Type B pancreatic cell (in vitro differentiated cells): ENCODE measurements around the gene ERC2. TPM values are rescaled to one million over a fixed set of nuclear protein-coding genes. Genes with fewer than 3 reads are reported as not detected.

Experiments used
- DNase-seq: peaks from one replicate; pipeline ENCODE4 v3.0.0; 2021; ENCODE audit warnings: mixed read lengths; ENCODE audit not compliant: unreplicated experiment; ENCODE audit errors: extremely low spot score
- H3K27ac Mint-ChIP-seq: 2 replicates; pipeline ENCODE4 v1.8.0; 2021; ENCODE audit warnings: mild to moderate bottlenecking, mixed read lengths
- H3K27me3 Mint-ChIP-seq: 2 replicates; pipeline ENCODE4 v1.8.0; 2021; ENCODE audit warnings: mixed read lengths
- H3K36me3 Mint-ChIP-seq: 2 replicates; pipeline ENCODE4 v1.8.0; 2021; ENCODE audit warnings: mixed read lengths
- H3K4me1 Mint-ChIP-seq: one replicate; pipeline ENCODE4 v1.8.0; 2021; ENCODE audit warnings: mixed read lengths; ENCODE audit not compliant: unreplicated experiment
- H3K4me3 Mint-ChIP-seq: 2 replicates; pipeline ENCODE4 v1.8.0; 2021; ENCODE audit warnings: mild to moderate bottlenecking, mixed read lengths
- H3K9me3 Mint-ChIP-seq: 2 replicates; pipeline ENCODE4 v1.8.0; 2021; ENCODE audit warnings: mixed read lengths
- total RNA-seq: library from RNA; stranded (reverse); gene quantifications from 2 replicates; pipeline ENCODE4 v1.2.1, GENCODE V29; 2021; ENCODE audit warnings: low replicate concordance
- TF ChIP-seq, protein P1 (sequence below): fragments of 200-600 bp; sonication (generic); conservative IDR thresholded peaks from 2 replicates; pipeline ENCODE4 v1.5.0; 2021; ENCODE audit warnings: antibody characterized with exemption, mild to moderate bottlenecking

Gene ERC2
- total RNA-seq, 1 donor from 2014 or later = 6.1 TPM

- H3K4me1 Mint-ChIP-seq = peaks cover 33% of the 10 kb centered on the region
- no peak for DNase-seq
- no peaks in the 10 kb centered on the region for H3K9me3 Mint-ChIP-seq
- no peak overlapping the region for H3K4me3 Mint-ChIP-seq
- no peak overlapping the region for H3K27ac Mint-ChIP-seq
- TF ChIP-seq, protein P1, sequence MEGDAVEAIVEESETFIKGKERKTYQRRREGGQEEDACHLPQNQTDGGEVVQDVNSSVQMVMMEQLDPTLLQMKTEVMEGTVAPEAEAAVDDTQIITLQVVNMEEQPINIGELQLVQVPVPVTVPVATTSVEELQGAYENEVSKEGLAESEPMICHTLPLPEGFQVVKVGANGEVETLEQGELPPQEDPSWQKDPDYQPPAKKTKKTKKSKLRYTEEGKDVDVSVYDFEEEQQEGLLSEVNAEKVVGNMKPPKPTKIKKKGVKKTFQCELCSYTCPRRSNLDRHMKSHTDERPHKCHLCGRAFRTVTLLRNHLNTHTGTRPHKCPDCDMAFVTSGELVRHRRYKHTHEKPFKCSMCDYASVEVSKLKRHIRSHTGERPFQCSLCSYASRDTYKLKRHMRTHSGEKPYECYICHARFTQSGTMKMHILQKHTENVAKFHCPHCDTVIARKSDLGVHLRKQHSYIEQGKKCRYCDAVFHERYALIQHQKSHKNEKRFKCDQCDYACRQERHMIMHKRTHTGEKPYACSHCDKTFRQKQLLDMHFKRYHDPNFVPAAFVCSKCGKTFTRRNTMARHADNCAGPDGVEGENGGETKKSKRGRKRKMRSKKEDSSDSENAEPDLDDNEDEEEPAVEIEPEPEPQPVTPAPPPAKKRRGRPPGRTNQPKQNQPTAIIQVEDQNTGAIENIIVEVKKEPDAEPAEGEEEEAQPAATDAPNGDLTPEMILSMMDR = no peak
- H3K27me3 Mint-ChIP-seq = peaks cover 22% of the 10 kb centered on the region
- peaks cover 4% of the 10 kb centered on the region for H3K36me3 Mint-ChIP-seq
These were observed 715.4 kb downstream of the ERC2 start for GRCh38 chr3:55752911-55753310.

- no peaks in the 10 kb centered on the region for H3K9me3 Mint-ChIP-seq
- DNase-seq = no peak
- TF ChIP-seq, protein P1 = no peak
- no peak overlapping the region for H3K27ac Mint-ChIP-seq
- H3K4me1 Mint-ChIP-seq = peaks cover 36% of the 10 kb centered on the region
- peaks cover 25% of the 10 kb centered on the region for H3K27me3 Mint-ChIP-seq
- peaks cover 4% of the 10 kb centered on the region for H3K36me3 Mint-ChIP-seq
- H3K4me3 Mint-ChIP-seq = no peak overlapping the region
These were observed 716.5 kb downstream of the ERC2 start for GRCh38 chr3:55751730-55752129.

- H3K4me3 Mint-ChIP-seq = no peak overlapping the region
- no peak overlapping the region for H3K27ac Mint-ChIP-seq
- peaks cover 26% of the 10 kb centered on the region for H3K4me1 Mint-ChIP-seq
- H3K27me3 Mint-ChIP-seq = peaks cover 26% of the 10 kb centered on the region
- no peak for DNase-seq
- H3K9me3 Mint-ChIP-seq = no peaks in the 10 kb centered on the region
- peaks cover 4% of the 10 kb centered on the region for H3K36me3 Mint-ChIP-seq
- TF ChIP-seq, protein P1 = no peak
These were observed 717.7 kb downstream of the ERC2 start for GRCh38 chr3:55750525-55750924.

DNA sequence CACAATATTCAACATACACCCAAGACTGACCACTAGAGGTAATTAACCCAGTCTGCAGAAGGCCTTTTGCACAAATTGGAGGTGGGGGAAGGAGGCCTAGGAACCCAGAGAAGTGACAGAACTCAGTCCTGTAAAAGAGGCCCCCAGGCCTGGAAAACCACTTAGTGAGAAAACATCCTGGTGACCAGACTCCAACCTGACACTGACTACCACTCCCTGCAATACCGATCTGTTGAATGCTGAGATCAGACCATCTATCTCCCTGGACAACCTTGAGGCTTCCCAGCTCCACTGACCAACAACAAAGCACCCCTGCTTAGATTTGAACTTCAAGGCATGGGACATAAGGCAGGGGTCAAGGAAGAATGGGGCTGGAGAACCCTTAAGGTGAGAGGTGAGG lies 719.2 kb downstream of the ERC2 start:
- H3K4me1 Mint-ChIP-seq = peaks cover 21% of the 10 kb centered on the region
- peak overlapping the region; percentile 41 for H3K27ac Mint-ChIP-seq
- peaks cover 4% of the 10 kb centered on the region for H3K36me3 Mint-ChIP-seq
- peaks cover 31% of the 10 kb centered on the region for H3K27me3 Mint-ChIP-seq
- peaks cover 6% of the 10 kb centered on the region for H3K9me3 Mint-ChIP-seq
- DNase-seq = no peak
- no peak overlapping the region for H3K4me3 Mint-ChIP-seq
- TF ChIP-seq, protein P1 = no peak

GRCh38 chr3:55746808-55747413 lies 721.4 kb downstream of the ERC2 start:
- H3K36me3 Mint-ChIP-seq = peaks cover 4% of the 10 kb centered on the region
- H3K4me1 Mint-ChIP-seq = peaks cover 34% of the 10 kb centered on the region
- DNase-seq = no peak
- no peak overlapping the region for H3K27ac Mint-ChIP-seq
- no peak overlapping the region for H3K4me3 Mint-ChIP-seq
- peaks cover 6% of the 10 kb centered on the region for H3K9me3 Mint-ChIP-seq
- TF ChIP-seq, protein P1 = peak; percentile 74
- H3K27me3 Mint-ChIP-seq = peaks cover 37% of the 10 kb centered on the region

DNA sequence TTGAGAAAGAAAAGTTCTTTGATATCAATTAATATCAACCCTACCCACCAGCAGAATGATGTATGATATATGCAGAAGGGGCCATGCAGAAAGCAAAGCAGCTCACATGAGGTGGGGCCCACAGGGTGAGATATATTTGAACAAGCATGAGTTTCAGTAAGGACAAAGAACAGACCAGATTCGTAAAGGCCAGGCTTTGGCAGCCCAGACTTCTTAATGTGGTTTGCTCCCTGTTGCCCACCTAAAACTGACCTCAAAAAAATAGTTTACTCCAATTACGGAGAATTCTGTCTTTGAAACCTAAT lies 725.5 kb downstream of the ERC2 start:
- H3K4me1 Mint-ChIP-seq = peaks cover 30% of the 10 kb centered on the region
- no peak overlapping the region for H3K27ac Mint-ChIP-seq
- DNase-seq = no peak
- H3K36me3 Mint-ChIP-seq = no peaks in the 10 kb centered on the region
- TF ChIP-seq, protein P1 = no peak
- peaks cover 23% of the 10 kb centered on the region for H3K27me3 Mint-ChIP-seq
- H3K9me3 Mint-ChIP-seq = peaks cover 6% of the 10 kb centered on the region
- H3K4me3 Mint-ChIP-seq = no peak overlapping the region
